NCI-H526 treated with DMSO at 0.1 percent for 48 hours (cell line): ENCODE data around the gene KAT7.
"Not testable (repeated sequence)": the region's sequence is repeated elsewhere in the genome, so short reads cannot be mapped to it uniquely, and the experiment has no call there.

Experiments used
- DNase-seq: peaks from one replicate; lab custom pipeline; 2025; lab: John Stamatoyannopoulos, UW

KAT7 gene

GRCh38 chr17:49809056-49809455, 20.6 kb downstream of the KAT7 start:
- DNase-seq = no peak

GRCh38 chr17:49814781-49815529, 26.5 kb downstream of the KAT7 start:
- no peak for DNase-seq

GRCh38 chr17:49815761-49816281, 27.3 kb downstream of the KAT7 start:
- peak; percentile 41 for DNase-seq

- DNase-seq = no peak
Measured at GRCh38 chr17:49817993-49818392, 29.5 kb downstream of the KAT7 start.

GRCh38 chr17:49819138-49819537, 30.7 kb downstream of the KAT7 start:
- no peak for DNase-seq

- DNase-seq = no peak
Measured at GRCh38 chr17:49819651-49820050, 31.2 kb downstream of the KAT7 start.

- no peak for DNase-seq
Measured at GRCh38 chr17:49820773-49821172, 32.3 kb downstream of the KAT7 start.

- DNase-seq = no peak
Measured at GRCh38 chr17:49821466-49821865, 33.0 kb downstream of the KAT7 start.

- DNase-seq = no peak
Measured at GRCh38 chr17:49821916-49822315, 33.4 kb downstream of the KAT7 start.

GRCh38 chr17:49822829-49823228, 34.3 kb downstream of the KAT7 start:
- DNase-seq = no peak

- no peak for DNase-seq
Measured at GRCh38 chr17:49823614-49824013, 35.1 kb downstream of the KAT7 start.

- no peak for DNase-seq
Measured at GRCh38 chr17:49825645-49826044, 37.2 kb downstream of the KAT7 start.

- DNase-seq = not testable (repeated sequence)
Measured at GRCh38 chr17:49828325-49828724, 39.8 kb downstream of the KAT7 start.

- no peak for DNase-seq
Measured at GRCh38 chr17:49829026-49829425, 40.5 kb downstream of the KAT7 start.

- no peak for DNase-seq
Measured at GRCh38 chr17:49830605-49831004, 42.1 kb downstream of the KAT7 start.

- DNase-seq = no peak
Measured at GRCh38 chr17:49832840-49833599, 44.5 kb downstream of the KAT7 start.

- no peak for DNase-seq
Measured at GRCh38 chr17:49834118-49834743, 45.8 kb downstream of the KAT7 start.

GRCh38 chr17:49835472-49835871, 47.0 kb downstream of the KAT7 start:
- DNase-seq = no peak

GRCh38 chr17:49836111-49837030, 47.9 kb downstream of the KAT7 start:
- DNase-seq = no peak

- no peak for DNase-seq
Measured at GRCh38 chr17:49839455-49839854, 51.0 kb downstream of the KAT7 start.

- DNase-seq = no peak
Measured at GRCh38 chr17:49841548-49841947, 53.1 kb downstream of the KAT7 start.

- DNase-seq = no peak
Measured at GRCh38 chr17:49842371-49842770, 53.9 kb downstream of the KAT7 start.
